ENCODE results near the gene EIF4E1B. TPM values are rescaled to one million over a fixed set of nuclear protein-coding genes. Genes with fewer than 3 reads are reported as not detected.
A peak's percentile ranks its signal among the peaks of the same experiment; 100 is the strongest.

The EIF4E1B gene
- total RNA-seq, 1 donor from 2014 or later = not detected

- DNase-seq (ENCODE audit: low spot score) = peak; percentile 93
Measured at GRCh38 chr5:176660860-176661641, 30.6 kb downstream of the EIF4E1B start.

DNA sequence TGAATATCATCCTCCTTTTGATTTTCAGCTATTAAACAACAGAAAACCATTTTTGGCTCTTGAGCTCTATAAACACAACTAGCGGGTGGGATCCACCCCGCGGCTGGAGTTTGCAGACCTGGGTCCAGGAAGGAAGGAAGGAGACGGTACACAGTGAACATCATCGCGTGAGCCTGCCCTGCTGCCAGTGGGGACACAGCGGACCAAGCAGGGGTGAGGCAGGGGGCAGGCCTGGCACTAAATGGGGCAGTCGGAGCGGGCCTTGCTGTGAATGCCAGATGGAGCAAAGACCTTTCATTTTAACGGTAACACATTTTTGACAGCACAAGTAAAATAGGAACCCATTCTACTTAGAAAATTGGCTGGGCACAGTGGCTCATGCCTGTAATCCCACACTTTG lies 31.2 kb downstream of the EIF4E1B start:
- DNase-seq (ENCODE audit: low spot score) = no peak

DNA sequence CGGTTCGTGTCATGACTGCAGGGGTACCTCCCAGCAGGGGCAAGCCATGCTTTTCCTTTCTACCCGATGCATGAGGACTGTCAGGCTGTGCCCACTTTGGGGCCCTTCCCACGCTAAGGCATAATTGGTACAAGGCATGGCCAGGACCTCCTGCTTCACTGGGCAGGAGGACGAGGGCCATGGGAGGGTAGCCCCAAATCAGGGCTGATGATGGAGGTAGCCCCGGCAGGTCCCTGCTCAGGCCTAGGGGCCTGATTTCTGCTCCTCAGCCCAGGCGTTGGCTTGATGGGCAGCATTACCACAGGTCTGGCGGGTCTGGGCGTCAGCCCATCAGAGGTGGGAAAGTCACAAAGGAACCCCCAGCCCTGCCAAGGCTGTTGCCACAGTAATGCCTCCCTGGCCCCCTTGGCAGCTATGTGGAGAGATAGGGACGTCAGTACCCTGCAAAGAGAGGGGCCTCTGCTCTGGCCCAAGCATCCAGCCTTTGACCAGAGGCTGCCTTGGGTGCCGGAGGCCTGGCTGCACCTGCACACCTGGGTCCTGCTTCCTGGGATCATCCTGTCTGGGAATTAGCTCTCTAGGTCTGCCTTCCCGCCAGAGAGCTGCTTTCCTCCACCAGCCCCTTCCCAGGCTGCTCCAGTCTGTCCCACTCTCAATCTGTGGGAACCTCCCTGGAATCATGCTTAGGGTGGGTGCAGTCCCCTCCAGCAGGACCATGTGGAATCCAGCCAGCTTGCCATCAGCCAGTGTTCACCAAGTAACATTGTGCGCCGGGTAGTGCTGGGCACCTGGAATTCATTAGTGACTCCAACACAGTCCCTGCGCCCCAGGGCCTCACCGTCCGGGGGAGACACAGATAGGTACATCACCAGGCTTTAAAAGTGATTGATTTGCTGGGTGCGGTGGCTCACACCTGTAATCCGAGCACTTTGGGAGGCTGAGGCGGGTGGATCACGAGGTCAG lies 32.2 kb downstream of the EIF4E1B start:
- DNase-seq (ENCODE audit: low spot score) = no peak

DNA sequence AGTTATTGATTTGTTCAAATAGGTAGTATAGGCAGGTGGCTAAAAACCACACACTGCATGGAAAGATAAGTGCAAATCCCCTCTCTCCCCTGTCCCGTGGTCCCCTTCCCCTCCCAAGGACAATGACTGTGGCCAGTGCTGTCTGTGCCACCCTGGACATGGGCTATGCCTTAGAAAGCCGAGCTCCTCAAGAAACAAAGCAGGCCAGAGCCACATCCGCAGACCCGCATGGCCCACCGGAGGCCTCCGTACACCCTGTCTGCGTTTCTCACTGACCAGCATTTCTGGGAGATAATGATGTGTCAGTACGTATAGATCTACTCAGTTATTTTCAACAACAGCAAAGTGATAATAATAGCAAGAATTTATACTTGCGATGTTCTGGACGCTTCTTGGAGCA lies 33.1 kb downstream of the EIF4E1B start:
- DNase-seq (ENCODE audit: low spot score) = no peak

GRCh38 chr5:176664479-176664878 lies 34.0 kb downstream of the EIF4E1B start:
- DNase-seq (ENCODE audit: low spot score) = no peak

DNA sequence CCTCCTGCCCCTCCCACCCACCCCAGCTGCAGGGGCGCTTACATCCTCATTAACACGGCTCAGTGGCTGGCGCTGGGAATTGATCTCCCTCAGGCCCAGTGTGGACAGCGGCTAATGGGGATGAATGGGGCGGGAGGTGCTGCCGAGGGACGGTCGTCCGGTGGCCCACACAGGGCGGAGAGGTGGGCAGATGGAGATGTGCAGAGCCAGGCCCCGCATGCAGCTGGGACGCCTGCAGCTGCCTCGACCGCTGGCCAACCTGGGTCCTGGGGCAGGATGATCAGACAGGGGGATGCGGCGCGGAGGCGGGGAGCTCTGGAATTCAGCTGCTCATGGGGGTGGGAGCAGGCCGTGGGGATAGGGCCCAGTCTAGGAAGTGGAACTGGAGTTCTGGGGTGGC lies 34.4 kb downstream of the EIF4E1B start:
- no peak for DNase-seq (ENCODE audit: low spot score)

DNA sequence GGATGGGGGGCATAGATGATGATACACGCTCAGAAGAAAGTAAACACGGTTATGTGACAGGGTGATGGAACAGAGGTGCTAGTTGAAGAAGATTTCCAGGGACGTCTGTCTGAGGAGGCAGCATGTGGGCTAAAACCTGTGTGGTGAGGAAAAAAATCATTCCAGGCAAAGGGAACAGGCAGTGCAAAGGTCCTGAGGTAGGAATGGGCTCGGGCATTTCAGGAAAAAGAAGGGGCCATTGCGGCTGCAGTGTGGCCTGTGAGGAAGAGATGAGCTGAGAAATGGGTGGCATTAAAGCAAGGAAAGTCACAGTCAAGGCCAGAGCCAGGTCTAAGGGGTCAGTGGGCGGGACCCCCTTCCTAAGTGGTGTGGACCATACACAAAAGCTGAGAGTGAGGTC lies 35.0 kb downstream of the EIF4E1B start:
- no peak for DNase-seq (ENCODE audit: low spot score)

DNA sequence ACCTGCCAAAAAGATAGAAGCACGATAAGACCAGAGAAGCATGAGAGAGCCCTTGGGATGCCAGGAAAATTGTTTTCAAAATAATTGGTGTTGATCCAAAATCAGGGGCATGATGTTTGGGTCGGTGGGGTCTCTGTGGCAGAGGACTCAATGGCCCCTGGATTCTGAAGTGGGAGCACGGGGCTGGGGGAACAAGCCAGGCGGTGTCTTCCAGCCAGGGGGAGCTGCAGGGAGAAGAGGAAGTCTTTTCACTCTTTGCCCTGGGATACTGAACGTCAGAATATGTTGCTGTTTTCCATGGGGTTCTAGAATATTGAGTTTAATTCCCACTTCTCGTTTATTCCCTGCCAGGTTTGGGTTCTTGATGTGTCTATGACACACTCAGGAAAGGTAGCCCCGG lies 37.2 kb downstream of the EIF4E1B start:
- no peak for DNase-seq (ENCODE audit: low spot score)

GRCh38 chr5:176670449-176670848 lies 40.0 kb downstream of the EIF4E1B start:
- DNase-seq (ENCODE audit: low spot score) = no peak

DNA sequence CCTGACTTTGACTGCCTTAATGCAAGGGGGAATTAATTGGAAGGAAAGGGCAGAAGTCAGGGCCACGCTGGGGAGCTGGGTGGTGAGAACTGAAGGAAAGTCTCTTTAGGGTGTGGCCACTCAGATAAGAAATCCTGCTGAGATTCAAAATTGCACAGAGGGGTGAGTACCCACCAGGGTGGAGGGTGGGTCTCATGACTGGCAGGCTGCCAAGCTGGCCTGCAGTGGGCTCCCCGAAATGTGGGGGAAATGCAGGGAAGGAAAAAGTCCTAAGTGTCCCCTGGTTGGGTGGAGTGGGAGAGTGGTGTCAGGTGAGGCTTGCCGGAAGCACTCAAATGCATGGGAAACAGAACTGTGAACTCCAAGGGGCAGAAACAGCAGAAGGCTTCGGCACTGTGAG lies 40.9 kb downstream of the EIF4E1B start:
- no peak for DNase-seq (ENCODE audit: low spot score)

DNA sequence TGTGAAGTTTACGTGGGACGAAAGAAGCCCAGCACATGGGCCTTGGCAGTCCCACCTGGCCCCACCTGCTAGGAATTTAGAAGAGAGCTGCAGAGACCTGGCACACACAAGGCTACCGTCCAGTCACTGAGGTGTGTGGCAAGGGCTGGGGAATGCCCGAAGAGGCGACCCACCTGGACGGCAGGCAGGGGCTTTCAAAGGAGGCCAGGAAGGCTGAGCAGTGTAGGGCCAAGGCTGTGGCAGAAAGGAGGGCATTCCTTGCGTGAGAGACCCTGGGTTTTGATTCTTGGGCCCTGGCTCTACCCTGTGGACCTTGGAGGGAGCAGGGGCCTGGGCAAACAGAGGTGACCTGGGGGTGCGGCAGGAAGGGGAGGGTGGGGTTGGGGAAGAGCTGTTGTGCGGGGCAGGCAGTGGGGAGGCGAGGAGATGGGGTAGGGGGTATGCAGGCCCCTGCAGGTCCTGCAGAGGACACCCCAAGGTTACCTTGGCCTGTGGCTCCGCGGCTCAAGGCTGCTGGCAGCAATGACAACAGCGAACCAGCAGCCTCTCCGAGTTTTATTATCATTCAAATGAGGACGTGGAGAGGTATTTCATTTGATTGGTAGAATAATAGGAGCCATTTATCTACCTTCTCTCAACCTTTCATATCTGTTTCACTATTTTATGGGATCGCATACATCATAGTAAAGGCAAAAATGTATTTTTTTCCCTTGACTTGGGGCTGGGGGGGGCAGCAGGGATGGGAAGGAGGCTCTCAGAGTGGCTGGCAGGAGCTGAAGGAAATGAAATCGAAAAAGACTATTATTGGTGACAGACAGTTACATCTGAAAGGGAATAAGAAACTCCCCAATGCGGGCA lies 41.6 kb downstream of the EIF4E1B start:
- no peak for DNase-seq (ENCODE audit: low spot score)

GRCh38 chr5:176673651-176674583 lies 43.4 kb downstream of the EIF4E1B start:
- no peak for DNase-seq (ENCODE audit: low spot score)

GRCh38 chr5:176674799-176675198 lies 44.3 kb downstream of the EIF4E1B start:
- no peak for DNase-seq (ENCODE audit: low spot score)

- no peak for DNase-seq (ENCODE audit: low spot score)
Measured at GRCh38 chr5:176675676-176676360, 45.3 kb downstream of the EIF4E1B start.

- no peak for DNase-seq (ENCODE audit: low spot score)
Measured at GRCh38 chr5:176676361-176676824, 45.9 kb downstream of the EIF4E1B start.

GRCh38 chr5:176677209-176677939 lies 46.9 kb downstream of the EIF4E1B start:
- DNase-seq (ENCODE audit: low spot score) = no peak

DNA sequence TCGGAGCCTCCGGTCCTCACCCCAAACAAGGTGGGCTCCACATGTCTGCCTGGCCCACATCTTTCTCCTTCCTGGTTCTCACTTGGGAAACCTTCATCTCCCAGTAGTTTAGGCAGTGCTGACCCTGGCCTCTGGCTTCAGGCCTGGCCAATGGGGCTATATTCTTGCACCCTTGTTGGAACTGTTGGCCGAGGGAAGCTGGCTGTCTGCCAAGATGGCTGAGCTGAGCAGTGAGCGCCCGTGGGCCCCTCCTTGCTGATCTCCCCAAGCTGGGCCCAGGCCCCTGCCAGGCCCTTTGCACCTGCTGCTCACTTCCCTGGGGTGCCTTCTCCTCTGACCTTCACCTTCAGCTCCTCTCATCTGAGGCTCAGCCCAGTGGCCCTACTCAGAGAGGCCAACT lies 48.1 kb downstream of the EIF4E1B start:
- DNase-seq (ENCODE audit: low spot score) = no peak

DNA sequence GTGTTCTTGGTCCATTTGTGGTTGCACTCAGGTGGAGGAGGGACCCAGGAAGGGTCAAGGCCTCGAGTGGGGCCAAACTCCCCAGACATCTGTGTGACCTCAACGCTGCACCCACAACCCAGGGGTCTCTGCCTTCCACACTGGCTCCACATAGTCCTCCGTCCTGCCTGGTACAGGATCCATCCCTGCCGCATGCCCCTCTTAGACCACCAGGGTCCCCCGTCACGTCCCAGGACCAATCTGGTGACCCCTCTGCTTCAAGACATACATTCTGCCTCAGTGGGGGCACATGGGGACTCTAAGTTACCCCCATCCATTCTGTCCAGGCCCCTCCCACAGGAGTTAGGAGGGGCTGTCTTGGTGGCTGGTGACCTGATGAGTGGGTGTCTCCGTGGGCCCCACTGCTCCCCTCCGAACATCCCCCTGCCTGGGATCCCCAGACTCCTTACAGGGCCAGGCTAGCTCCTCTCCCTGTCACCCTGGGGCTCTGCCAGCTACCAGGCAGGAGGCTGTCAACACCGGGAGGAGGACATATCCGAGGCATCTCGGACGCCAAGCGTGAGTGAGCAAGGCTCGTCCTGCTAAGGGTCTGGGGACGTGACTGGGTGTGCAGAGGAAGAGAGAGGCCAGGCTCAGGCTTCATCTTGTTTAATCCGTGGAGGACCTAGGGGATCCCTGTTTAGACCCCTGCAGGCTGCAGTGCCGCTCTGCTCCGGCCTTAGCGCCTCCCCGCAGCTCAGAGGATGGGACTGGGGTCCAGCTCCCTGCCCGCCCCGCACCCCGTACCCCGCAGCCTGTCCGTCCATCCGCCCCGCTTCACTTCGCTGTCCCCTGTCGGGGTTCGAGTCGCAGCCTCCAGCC lies 49.1 kb downstream of the EIF4E1B start:
- DNase-seq (ENCODE audit: low spot score) = no peak
